ENCODE results near the gene CRAMP1.

- TF ChIP-seq CTCF (IDR thresholded peaks at IDR 0.05) (no peak), POLR2A (IDR thresholded peaks at IDR 0.05; ENCODE audit: low read depth) (no peak), POLR2AphosphoS5 (IDR thresholded peaks at IDR 0.05) (no peak), EP300 (IDR thresholded peaks at IDR 0.05) (no peak)
These were observed 79.8 kb downstream of the CRAMP1 start for GRCh38 chr16:1691956-1692355.
